Neural cell (in vitro differentiated cells): ENCODE data around the gene NEUROD4. TPM values are rescaled to one million over a fixed set of nuclear protein-coding genes. Genes with fewer than 3 reads are reported as not detected.

Experiments used
- H2AFZ ChIP-seq: fragments of 200-600, 300-800 bp; sonication (generic), shearing (Covaris generic); 2 replicates; pipeline ENCODE4 v1.6.0; 2014; ENCODE audit warnings: low read depth, mild to moderate bottlenecking, antibody characterized with exemption, low read length, moderate library complexity
- H3F3A ChIP-seq: fragments of 200-600 bp; shearing (Covaris generic); 2 replicates; pipeline ENCODE4 v1.6.1; 2016; ENCODE audit warnings: mild to moderate bottlenecking, moderate library complexity, mixed read lengths, antibody characterized with exemption, low read length; ENCODE audit not compliant: insufficient read depth, poor library complexity, severe bottlenecking
- H3K27ac ChIP-seq: fragments of 200-600, 300-800 bp; sonication (generic), shearing (Covaris generic); 2 replicates; pipeline ENCODE4 v1.5.1; 2014; ENCODE audit warnings: mild to moderate bottlenecking, low read length, moderate library complexity
- H3K27me3 ChIP-seq: fragments of 300-800, 200-600 bp; sonication (generic), shearing (Covaris generic); 2 replicates; pipeline ENCODE4 v1.6.0; 2014; ENCODE audit warnings: mild to moderate bottlenecking, low read depth, low read length, moderate library complexity; ENCODE audit not compliant: insufficient read depth
- H3K36me3 ChIP-seq: fragments of 300-800, 200-600 bp; sonication (generic), shearing (Covaris generic); 2 replicates; pipeline ENCODE4 v1.5.1; 2014; ENCODE audit warnings: mild to moderate bottlenecking, antibody characterized with exemption, low read length, moderate library complexity; ENCODE audit not compliant: insufficient read depth
- H3K4me2 ChIP-seq: fragments of 300-800, 200-600 bp; sonication (generic), shearing (Covaris generic); 2 replicates; pipeline ENCODE4 v1.6.0; 2014; ENCODE audit warnings: mild to moderate bottlenecking, low read length
- H3K4me3 ChIP-seq: fragments of 300-800, 200-600 bp; sonication (generic), shearing (Covaris generic); 2 replicates; pipeline ENCODE4 v1.5.1; 2014; ENCODE audit warnings: mild to moderate bottlenecking, low read length, moderate library complexity
- H3K79me2 ChIP-seq: fragments of 200-600 bp; shearing (Covaris generic); replicated peaks from 2 replicates; pipeline ENCODE4 v1.6.0; 2014; ENCODE audit warnings: mild to moderate bottlenecking, low read length, moderate library complexity; ENCODE audit not compliant: insufficient read depth
- H3K9ac ChIP-seq: fragments of 300-800, 200-600 bp; sonication (generic), shearing (Covaris generic); 2 replicates; pipeline ENCODE4 v1.6.1; 2016; ENCODE audit warnings: mild to moderate bottlenecking, low read length, mixed read lengths
- H3K9me2 ChIP-seq: fragments of 200-600 bp; shearing (Covaris generic); 2 replicates; pipeline ENCODE4 v1.6.1; 2016; ENCODE audit warnings: mild to moderate bottlenecking, low read length, mixed read lengths; ENCODE audit not compliant: insufficient read depth
- H3K9me3 ChIP-seq: fragments of 200-600, 300-800 bp; sonication (generic), shearing (Covaris generic); 2 replicates; pipeline ENCODE4 v1.6.1; 2016; ENCODE audit warnings: mild to moderate bottlenecking, mixed run types, low read length, moderate library complexity, mixed read lengths
- H4K20me1 ChIP-seq: fragments of 200-600 bp; shearing (Covaris generic); 2 replicates; pipeline ENCODE4 v1.6.1; 2016; ENCODE audit warnings: mild to moderate bottlenecking, mixed run types; ENCODE audit not compliant: insufficient read depth
- CTCF ChIP-seq: fragments of 450-650 bp; IDR thresholded peaks from 2 replicates; pipeline ENCODE4 v1.5.1; 2014; ENCODE audit warnings: antibody characterized with exemption, mild to moderate bottlenecking, moderate library complexity; ENCODE audit not compliant: poor library complexity, severe bottlenecking
- EP300 ChIP-seq: fragments of 450-650 bp; conservative IDR thresholded peaks from 2 replicates; pipeline ENCODE4 v1.6.1; 2014; ENCODE audit warnings: antibody characterized with exemption, mild to moderate bottlenecking, moderate library complexity; ENCODE audit not compliant: poor library complexity, severe bottlenecking
- EZH2 ChIP-seq: fragments of 200-600, 300-800 bp; shearing (Covaris generic), sonication (generic); IDR thresholded peaks from 2 replicates; pipeline ENCODE4 v1.6.1; 2014; ENCODE audit warnings: antibody characterized with exemption, low read length, borderline replicate concordance, mild to moderate bottlenecking; ENCODE audit not compliant: insufficient read depth, poor library complexity, severe bottlenecking
- MXI1 ChIP-seq: fragments of 450-650 bp; conservative IDR thresholded peaks from 2 replicates; pipeline ENCODE4 v1.6.1; 2014; ENCODE audit warnings: antibody characterized with exemption, mild to moderate bottlenecking; ENCODE audit not compliant: poor library complexity, severe bottlenecking
- POLR2AphosphoS5 ChIP-seq: IDR thresholded peaks from 2 replicates; pipeline ENCODE4 v1.6.1; 2012
- RAD21 ChIP-seq: fragments of 450-650 bp; conservative IDR thresholded peaks from 2 replicates; pipeline ENCODE4 v1.6.1; 2014; ENCODE audit warnings: antibody characterized with exemption, mild to moderate bottlenecking, moderate library complexity
- REST ChIP-seq: IDR thresholded peaks from 2 replicates; pipeline ENCODE4 v1.6.1; 2012; ENCODE audit warnings: borderline replicate concordance
- SMC3 ChIP-seq: fragments of 450-650 bp; conservative IDR thresholded peaks from 2 replicates; pipeline ENCODE4 v1.6.1; 2014; ENCODE audit warnings: antibody characterized with exemption, mild to moderate bottlenecking, moderate library complexity; ENCODE audit not compliant: poor library complexity
- TAF1 ChIP-seq: IDR thresholded peaks from 2 replicates; pipeline ENCODE4 v1.6.1; 2012; ENCODE audit warnings: low read depth
- polyA plus RNA-seq: library from polyadenylated mRNA; depleted of rRNA; stranded (reverse); fragments of >200 nt; gene quantifications from 2 replicates; pipeline ENCODE4 v1.2.3, GENCODE V29; 2014

The NEUROD4 gene
- polyA plus RNA-seq, 1 donor from 2014 or later = not detected

- Histone ChIP-seq H3K9me3 (no peaks in the 10 kb centered on the region), H3F3A (no peaks in the 10 kb centered on the region), H3K27me3 (no peaks in the 10 kb centered on the region), H3K9ac (no peak overlapping the region), H3K4me2 (no peak overlapping the region), H3K27ac (no peak overlapping the region), H3K9me2 (no peaks in the 10 kb centered on the region), H2AFZ (no peak overlapping the region), H3K36me3 (no peaks in the 10 kb centered on the region), H3K79me2 (no peaks in the 10 kb centered on the region), H4K20me1 (no peaks in the 10 kb centered on the region), H3K4me3 (no peak overlapping the region)
- no peak for TF ChIP-seq TAF1
- TF ChIP-seq EZH2 = no peak
- TF ChIP-seq MXI1 = no peak
- TF ChIP-seq RAD21 = no peak
- TF ChIP-seq REST = no peak
- TF ChIP-seq SMC3 = no peak
- no peak for TF ChIP-seq CTCF
- no peak for TF ChIP-seq EP300
- no peak for TF ChIP-seq POLR2AphosphoS5
These were observed 45.5 kb upstream of the NEUROD4 start for GRCh38 chr12:54974279-54974678.

- Histone ChIP-seq H3K4me2 (no peak overlapping the region), H3F3A (no peaks in the 10 kb centered on the region), H3K27me3 (no peaks in the 10 kb centered on the region), H3K9me3 (no peaks in the 10 kb centered on the region), H3K4me3 (no peak overlapping the region), H3K36me3 (no peaks in the 10 kb centered on the region), H3K9me2 (no peaks in the 10 kb centered on the region), H3K27ac (no peak overlapping the region), H4K20me1 (no peaks in the 10 kb centered on the region), H3K9ac (no peak overlapping the region), H3K79me2 (no peaks in the 10 kb centered on the region), H2AFZ (no peak overlapping the region)
- no peak for TF ChIP-seq EZH2
- TF ChIP-seq EP300 = no peak
- TF ChIP-seq POLR2AphosphoS5 = no peak
- no peak for TF ChIP-seq TAF1
- TF ChIP-seq CTCF = no peak
- TF ChIP-seq SMC3 = no peak
- no peak for TF ChIP-seq REST
- no peak for TF ChIP-seq RAD21
- TF ChIP-seq MXI1 = no peak
These were observed 44.5 kb upstream of the NEUROD4 start for GRCh38 chr12:54975272-54975671.
